ENCODE measurements around the gene ZNF181. TPM values are rescaled to one million over a fixed set of nuclear protein-coding genes. Genes with fewer than 3 reads are reported as not detected.
"Not testable (repeated sequence)": the region's sequence is repeated elsewhere in the genome, so short reads cannot be mapped to it uniquely, and the experiment has no call there.

Gene ZNF181
- total RNA-seq, 1 experiment from 2014 or later: 9.0 TPM

DNA sequence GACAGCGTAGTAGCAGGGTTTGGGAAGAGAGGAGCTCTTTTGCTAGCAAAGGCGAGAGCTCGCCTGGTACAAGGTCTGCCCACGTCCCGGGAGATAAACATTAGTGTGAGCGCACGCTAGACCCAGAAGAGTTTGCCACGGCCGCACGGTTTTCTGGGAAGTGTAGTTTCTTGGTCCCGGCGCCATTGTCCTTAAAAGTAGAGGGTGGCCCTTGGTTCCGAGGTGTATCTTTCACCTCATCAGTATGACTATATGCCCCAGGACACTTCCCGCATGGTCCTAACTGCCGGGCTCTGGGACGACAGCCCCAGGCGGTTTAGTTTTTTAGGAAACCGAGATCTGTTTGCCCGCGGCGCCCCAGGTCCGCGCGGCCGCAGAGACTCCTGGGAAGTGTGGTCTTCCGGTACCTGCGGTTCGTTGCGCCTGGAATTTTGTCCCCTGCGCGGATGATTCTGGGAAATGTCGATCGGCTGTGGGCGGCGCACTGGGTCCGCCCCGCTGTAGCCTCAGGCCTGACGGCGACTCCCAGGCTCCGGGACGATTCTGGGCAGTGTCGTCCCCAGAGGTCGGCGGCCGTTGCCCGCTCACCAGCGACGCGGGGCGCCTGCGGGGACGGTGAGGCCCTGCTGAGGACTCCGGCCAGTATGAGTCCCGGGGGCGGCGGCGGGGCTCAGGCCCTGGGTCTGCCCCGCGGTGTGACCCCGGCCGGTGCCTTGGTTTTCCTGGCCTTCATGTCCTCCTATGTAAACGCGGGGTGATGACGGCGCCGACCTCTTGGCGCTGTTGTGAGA, at the start of gene ZNF181 (continued):
- TF ChIP-seq ESRRA (CRISPR knock-in tag; IDR thresholded peaks at IDR 0.05; ENCODE audit: borderline replicate concordance) (peak; percentile 70; the same call in 1 of the 2 replicates), SP1 (CRISPR knock-in tag; conservative IDR thresholded peaks at IDR 0.05) (peak; percentile 62), FOXP1 (CRISPR knock-in tag; IDR thresholded peaks at IDR 0.05; ENCODE audit: borderline replicate concordance) (peak; percentile 91)

DNA sequence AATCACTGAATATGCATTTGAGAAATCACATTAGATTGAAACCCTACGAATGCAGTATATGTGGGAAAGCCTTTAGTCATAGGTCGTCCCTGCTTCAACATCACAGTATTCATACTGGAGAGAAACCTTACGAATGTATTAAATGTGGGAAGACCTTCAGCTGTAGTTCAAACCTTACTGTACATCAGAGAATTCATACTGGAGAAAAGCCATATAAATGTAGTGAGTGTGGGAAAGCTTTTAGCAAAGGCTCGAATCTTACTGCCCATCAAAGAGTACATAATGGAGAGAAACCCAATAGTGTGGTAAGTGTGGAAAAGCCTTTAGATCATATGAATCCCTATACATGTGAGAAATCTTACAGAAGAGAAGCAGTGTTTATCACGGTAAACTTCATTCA, 48.8 kb upstream of the ZNF181 start:
- Mint-ChIP-seq H3K9me3 (peaks cover 35% of the 10 kb centered on the region), H3K36me3 (peaks cover 54% of the 10 kb centered on the region)
- ATAC-seq; CTCF ChIA-PET; H3K4me3 Mint-ChIP-seq; H3K27me3 Mint-ChIP-seq (ENCODE audit: low read depth); DNase-seq (ENCODE audit: low spot score); H3K4me1 Mint-ChIP-seq; POLR2A ChIA-PET; H3K27ac Mint-ChIP-seq: not testable (repeated sequence)

DNA sequence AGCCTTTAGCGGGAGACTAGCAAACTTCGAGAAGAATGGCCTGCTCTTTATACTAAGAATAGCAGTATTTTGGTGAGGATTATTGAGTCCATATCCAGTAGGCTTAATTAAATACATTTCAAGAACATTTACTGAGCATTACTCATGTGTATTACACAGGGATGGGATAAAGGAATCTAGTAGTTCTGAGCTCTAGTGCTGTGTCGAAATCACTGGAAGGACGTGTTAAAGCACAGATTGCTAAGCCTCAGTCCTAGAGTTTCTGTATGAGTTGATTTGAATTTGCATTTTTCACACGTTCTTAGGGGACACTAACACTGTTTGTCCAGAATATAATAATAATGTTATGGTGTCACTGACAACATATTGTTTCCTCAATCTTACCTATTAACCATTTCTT, 47.6 kb upstream of the ZNF181 start:
- no peak overlapping the region for H3K4me3 Mint-ChIP-seq
- peaks cover 35% of the 10 kb centered on the region for H3K9me3 Mint-ChIP-seq
- H3K36me3 Mint-ChIP-seq: peaks cover 45% of the 10 kb centered on the region
- H3K27ac Mint-ChIP-seq: no peak overlapping the region
- TF ChIP-seq, protein P1, sequence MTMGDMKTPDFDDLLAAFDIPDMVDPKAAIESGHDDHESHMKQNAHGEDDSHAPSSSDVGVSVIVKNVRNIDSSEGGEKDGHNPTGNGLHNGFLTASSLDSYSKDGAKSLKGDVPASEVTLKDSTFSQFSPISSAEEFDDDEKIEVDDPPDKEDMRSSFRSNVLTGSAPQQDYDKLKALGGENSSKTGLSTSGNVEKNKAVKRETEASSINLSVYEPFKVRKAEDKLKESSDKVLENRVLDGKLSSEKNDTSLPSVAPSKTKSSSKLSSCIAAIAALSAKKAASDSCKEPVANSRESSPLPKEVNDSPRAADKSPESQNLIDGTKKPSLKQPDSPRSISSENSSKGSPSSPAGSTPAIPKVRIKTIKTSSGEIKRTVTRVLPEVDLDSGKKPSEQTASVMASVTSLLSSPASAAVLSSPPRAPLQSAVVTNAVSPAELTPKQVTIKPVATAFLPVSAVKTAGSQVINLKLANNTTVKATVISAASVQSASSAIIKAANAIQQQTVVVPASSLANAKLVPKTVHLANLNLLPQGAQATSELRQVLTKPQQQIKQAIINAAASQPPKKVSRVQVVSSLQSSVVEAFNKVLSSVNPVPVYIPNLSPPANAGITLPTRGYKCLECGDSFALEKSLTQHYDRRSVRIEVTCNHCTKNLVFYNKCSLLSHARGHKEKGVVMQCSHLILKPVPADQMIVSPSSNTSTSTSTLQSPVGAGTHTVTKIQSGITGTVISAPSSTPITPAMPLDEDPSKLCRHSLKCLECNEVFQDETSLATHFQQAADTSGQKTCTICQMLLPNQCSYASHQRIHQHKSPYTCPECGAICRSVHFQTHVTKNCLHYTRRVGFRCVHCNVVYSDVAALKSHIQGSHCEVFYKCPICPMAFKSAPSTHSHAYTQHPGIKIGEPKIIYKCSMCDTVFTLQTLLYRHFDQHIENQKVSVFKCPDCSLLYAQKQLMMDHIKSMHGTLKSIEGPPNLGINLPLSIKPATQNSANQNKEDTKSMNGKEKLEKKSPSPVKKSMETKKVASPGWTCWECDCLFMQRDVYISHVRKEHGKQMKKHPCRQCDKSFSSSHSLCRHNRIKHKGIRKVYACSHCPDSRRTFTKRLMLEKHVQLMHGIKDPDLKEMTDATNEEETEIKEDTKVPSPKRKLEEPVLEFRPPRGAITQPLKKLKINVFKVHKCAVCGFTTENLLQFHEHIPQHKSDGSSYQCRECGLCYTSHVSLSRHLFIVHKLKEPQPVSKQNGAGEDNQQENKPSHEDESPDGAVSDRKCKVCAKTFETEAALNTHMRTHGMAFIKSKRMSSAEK (CRISPR knock-in tag; IDR thresholded peaks at IDR 0.05; ENCODE audit: borderline replicate concordance): no peak
- TF ChIP-seq OVOL2 (CRISPR knock-in tag; IDR thresholded peaks at IDR 0.05; ENCODE audit: borderline replicate concordance) (no peak), FOXJ3 (CRISPR knock-in tag; IDR thresholded peaks at IDR 0.05; ENCODE audit: borderline replicate concordance) (no peak), TP53 (CRISPR knock-in tag; IDR thresholded peaks at IDR 0.05) (no peak), ZNF121 (CRISPR knock-in tag; IDR thresholded peaks at IDR 0.05) (no peak), ETV6 (CRISPR knock-in tag; IDR thresholded peaks at IDR 0.05) (no peak), SMAD3 (CRISPR knock-in tag; IDR thresholded peaks at IDR 0.05; ENCODE audit: borderline replicate concordance) (no peak), FOXP1 (CRISPR knock-in tag; IDR thresholded peaks at IDR 0.05; ENCODE audit: borderline replicate concordance) (no peak), ELF4 (CRISPR knock-in tag; IDR thresholded peaks at IDR 0.05; ENCODE audit: low read depth) (no peak), ZNF416 (CRISPR knock-in tag; IDR thresholded peaks at IDR 0.05) (no peak), ZNF423 (CRISPR knock-in tag; IDR thresholded peaks at IDR 0.05) (no peak), TCF7 (CRISPR knock-in tag; IDR thresholded peaks at IDR 0.05; ENCODE audit: low read depth) (no peak)
- TF ChIP-seq, protein P2, sequence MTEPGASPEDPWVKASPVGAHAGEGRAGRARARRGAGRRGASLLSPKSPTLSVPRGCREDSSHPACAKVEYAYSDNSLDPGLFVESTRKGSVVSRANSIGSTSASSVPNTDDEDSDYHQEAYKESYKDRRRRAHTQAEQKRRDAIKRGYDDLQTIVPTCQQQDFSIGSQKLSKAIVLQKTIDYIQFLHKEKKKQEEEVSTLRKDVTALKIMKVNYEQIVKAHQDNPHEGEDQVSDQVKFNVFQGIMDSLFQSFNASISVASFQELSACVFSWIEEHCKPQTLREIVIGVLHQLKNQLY (CRISPR knock-in tag; IDR thresholded peaks at IDR 0.05): no peak
- TF ChIP-seq, protein P3, sequence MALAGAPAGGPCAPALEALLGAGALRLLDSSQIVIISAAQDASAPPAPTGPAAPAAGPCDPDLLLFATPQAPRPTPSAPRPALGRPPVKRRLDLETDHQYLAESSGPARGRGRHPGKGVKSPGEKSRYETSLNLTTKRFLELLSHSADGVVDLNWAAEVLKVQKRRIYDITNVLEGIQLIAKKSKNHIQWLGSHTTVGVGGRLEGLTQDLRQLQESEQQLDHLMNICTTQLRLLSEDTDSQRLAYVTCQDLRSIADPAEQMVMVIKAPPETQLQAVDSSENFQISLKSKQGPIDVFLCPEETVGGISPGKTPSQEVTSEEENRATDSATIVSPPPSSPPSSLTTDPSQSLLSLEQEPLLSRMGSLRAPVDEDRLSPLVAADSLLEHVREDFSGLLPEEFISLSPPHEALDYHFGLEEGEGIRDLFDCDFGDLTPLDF (CRISPR knock-in tag; IDR thresholded peaks at IDR 0.05): no peak
- TF ChIP-seq, protein P4, sequence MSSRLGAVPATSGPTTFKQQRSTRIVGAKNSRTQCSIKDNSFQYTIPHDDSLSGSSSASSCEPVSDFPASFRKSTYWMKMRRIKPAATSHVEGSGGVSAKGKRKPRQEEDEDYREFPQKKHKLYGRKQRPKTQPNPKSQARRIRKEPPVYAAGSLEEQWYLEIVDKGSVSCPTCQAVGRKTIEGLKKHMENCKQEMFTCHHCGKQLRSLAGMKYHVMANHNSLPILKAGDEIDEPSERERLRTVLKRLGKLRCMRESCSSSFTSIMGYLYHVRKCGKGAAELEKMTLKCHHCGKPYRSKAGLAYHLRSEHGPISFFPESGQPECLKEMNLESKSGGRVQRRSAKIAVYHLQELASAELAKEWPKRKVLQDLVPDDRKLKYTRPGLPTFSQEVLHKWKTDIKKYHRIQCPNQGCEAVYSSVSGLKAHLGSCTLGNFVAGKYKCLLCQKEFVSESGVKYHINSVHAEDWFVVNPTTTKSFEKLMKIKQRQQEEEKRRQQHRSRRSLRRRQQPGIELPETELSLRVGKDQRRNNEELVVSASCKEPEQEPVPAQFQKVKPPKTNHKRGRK (CRISPR knock-in tag; IDR thresholded peaks at IDR 0.05; ENCODE audit: borderline replicate concordance): no peak
- DNase-seq (ENCODE audit: low spot score) (no peak), ATAC-seq (no peak)
- ChIA-PET POLR2A (no interaction called here), CTCF (no interaction called here)
- H3K4me1 Mint-ChIP-seq: no peaks in the 10 kb centered on the region
- H3K27me3 Mint-ChIP-seq (ENCODE audit: low read depth): peaks cover 4% of the 10 kb centered on the region

Measured in WTC11 (cell line).